Lung (tissue), 12 donors: ENCODE results near the gene FAM222A. TPM values are rescaled to one million over a fixed set of nuclear protein-coding genes. Genes with fewer than 3 reads are reported as not detected.

ENCODE experiments used
- ATAC-seq: fragments of 200-7000 bp; cut with Tn5 transposase; one replicate; pipeline ENCODE4 v1.9.1; 2020; ENCODE audit warnings: moderate number of reproducible peaks; ENCODE audit not compliant: insufficient read depth, low FRiP score
- DNase-seq, 3 donors: peaks; one replicate each; pipeline ENCODE4 v3.0.0-alpha.2; 2013 to 2017
- H3K27ac ChIP-seq, 2 donors: one replicate each; pipeline ENCODE4 v1.5.1; 2013; ENCODE audit warnings: mild to moderate bottlenecking in 2 of 2, moderate library complexity in 2 of 2, control low read depth in 1 of 2, inconsistent platforms in 1 of 2, low read depth in 1 of 2, low read length in 1 of 2
- H3K27me3 ChIP-seq, 3 donors: one replicate each; pipeline ENCODE4 v1.5.1; 2013; ENCODE audit warnings: low read length in 2 of 3; ENCODE audit not compliant: control insufficient read depth in 3 of 3, insufficient read depth in 3 of 3
- H3K36me3 ChIP-seq, 4 donors: one replicate each; pipeline ENCODE4 v1.5.1; 2013; ENCODE audit warnings: low read length in 4 of 4, mild to moderate bottlenecking in 1 of 4, moderate library complexity in 1 of 4; ENCODE audit not compliant: control insufficient read depth in 4 of 4, insufficient read depth in 4 of 4
- H3K4me1 ChIP-seq, 5 donors: one replicate each; pipeline ENCODE4 v1.5.1; 2013; ENCODE audit warnings: low read length in 5 of 5, mild to moderate bottlenecking in 2 of 5, moderate library complexity in 1 of 5; ENCODE audit not compliant: control insufficient read depth in 5 of 5, insufficient read depth in 5 of 5
- H3K4me3 ChIP-seq: one replicate; pipeline ENCODE4 v1.5.1; 2013; ENCODE audit warnings: mild to moderate bottlenecking, control low read depth, moderate library complexity
- H3K9ac ChIP-seq, 2 donors: one replicate each; pipeline ENCODE4 v1.5.1; 2013; ENCODE audit warnings: low read length in 2 of 2, control low read depth in 1 of 2; ENCODE audit not compliant: insufficient read depth in 1 of 2
- H3K9me3 ChIP-seq, 4 donors: one replicate each; pipeline ENCODE4 v1.5.1; 2013; ENCODE audit warnings: low read length in 3 of 4, mild to moderate bottlenecking in 1 of 4, moderate library complexity in 1 of 4; ENCODE audit not compliant: control insufficient read depth in 4 of 4, insufficient read depth in 3 of 4
- CTCF ChIP-seq: IDR thresholded peaks from 2 replicates; pipeline ENCODE4 v1.5.1; 2012; ENCODE audit warnings: mild to moderate bottlenecking; ENCODE audit errors: control extremely low read depth, extremely low read depth
- WGBS, 2 donors: extraction: QIAGEN DNeasy Blood & Tissue Kit; methylation state at CpG; one replicate each; pipeline ENCODE4 v1.1.7; 2013; 5-methylcytosine and 5-hydroxymethylcytosine counted together
- polyA plus RNA-seq, 2 donors: library from polyadenylated mRNA; stranded (reverse); fragments of 200-250 nt; gene quantifications; one replicate each; pipeline ENCODE4 v1.2.1, GENCODE V29; 2013
- total RNA-seq, 2 donors: library from RNA; depleted of rRNA in 1 of 2; stranded (reverse); fragments of >200 nt in 1 of 2; gene quantifications; one replicate each; pipeline ENCODE4 v1.2.1, GENCODE V29; 2014 to 2021
- donor health status: control.
- donor health status: control.
- donor health status: Bipolar disorder and iron deficiency.
- donor health status: healthy.
- donor health status: DM: yes; HTN: yes; CAD: no.

Gene FAM222A
- total and polyA plus RNA-seq, 4 donors = 0.28 to 2.6 (median 1.1) TPM

DNA sequence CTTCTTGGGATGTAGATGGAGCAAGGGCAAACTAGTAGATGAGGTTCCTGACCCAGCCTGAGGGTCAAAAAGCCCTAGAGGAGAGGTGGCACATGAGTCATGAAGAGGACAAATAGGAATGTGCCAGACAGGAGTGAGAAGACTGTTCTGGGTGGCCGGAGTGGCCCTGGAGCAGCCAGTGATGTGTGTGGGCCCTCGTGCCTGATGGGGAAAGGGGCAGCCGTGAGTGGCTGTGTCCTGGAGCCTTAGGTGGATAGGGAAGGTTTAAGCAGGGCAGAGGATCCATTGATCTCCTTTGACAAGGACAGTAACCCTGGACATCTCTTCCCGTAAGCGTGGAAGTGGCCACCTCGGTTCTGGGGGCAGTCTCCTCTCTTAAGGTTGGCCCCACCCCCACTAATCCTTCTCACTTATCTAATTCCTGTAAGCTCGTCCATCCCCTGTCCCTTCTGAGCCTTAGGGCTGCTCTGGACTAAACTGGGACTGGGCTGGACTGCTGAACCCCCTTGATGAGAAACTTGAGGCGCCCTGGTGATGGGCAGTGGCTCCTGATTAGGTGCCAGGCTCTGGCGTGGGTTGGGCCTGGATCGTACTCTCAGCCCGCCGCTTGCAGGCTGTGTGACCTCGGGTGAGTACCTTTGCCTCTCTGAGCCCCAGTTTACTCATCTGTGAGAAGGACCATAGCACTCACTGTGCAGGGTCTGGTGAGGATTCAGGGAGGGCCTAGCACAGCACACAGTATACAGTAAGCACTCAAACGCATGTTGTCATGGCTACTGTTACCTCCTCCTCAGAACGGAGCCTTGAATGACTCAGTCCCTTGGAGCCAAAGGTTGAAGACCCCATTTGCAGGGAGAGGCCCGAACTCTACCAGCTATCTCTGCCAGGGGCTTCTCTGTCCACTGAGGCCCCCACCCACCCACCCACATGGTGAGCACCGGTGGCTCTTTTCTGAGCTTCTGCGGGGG lies 4.0 kb downstream of the FAM222A start:
- DNase-seq = no peak
- Histone ChIP-seq H3K4me1 (peaks cover 0 to 51% (median 21%) of the 10 kb centered on the region in 5 donors), H3K27ac (no peak overlapping the region), H3K36me3 (no peaks in the 10 kb centered on the region), H3K27me3 (peaks cover 0 to 16% (median 4%) of the 10 kb centered on the region in 3 donors), H3K9me3 (no peaks in the 10 kb centered on the region), H3K9ac (no peak overlapping the region), H3K4me3 (no peak overlapping the region)
- ATAC-seq = no peak
- no peak for TF ChIP-seq CTCF
- WGBS, 2 donors = 82% methylated on average over 18 of the region's 18 CpGs

DNA sequence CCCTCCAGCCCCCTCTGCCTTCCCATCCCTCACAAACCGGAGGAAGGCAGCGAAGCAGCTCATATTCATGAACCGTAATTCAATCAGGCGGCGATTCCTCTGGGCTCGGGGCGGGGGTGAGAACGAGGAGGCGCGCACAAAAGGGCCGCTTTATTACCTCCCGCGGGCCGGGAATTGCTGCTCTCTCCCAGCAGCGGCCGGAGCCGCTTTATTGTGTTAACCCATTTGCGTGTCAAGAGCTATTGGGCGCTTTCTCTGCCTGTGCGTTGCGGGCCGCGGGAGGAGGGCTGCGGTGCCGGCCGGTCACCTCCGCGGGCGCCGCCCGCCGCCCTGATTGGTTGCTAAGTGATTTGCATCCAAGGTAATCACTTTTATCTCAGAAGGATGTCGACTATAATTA lies 4.8 kb downstream of the FAM222A start:
- no peak for TF ChIP-seq CTCF
- 21 to 34% methylated on average over 33 of the region's 33 CpGs for whole genome bisulfite sequencing, 2 donors
- no peak overlapping the region for H3K9ac ChIP-seq
- DNase-seq = no peak
- H3K36me3 ChIP-seq = no peaks in the 10 kb centered on the region
- H3K4me3 ChIP-seq = no peak overlapping the region
- no peak overlapping the region for H3K27ac ChIP-seq
- peaks cover 0 to 51% (median 21%) of the 10 kb centered on the region in 5 donors for H3K4me1 ChIP-seq
- ATAC-seq = no peak
- H3K27me3 ChIP-seq = peaks cover 0 to 10% (median 4%) of the 10 kb centered on the region in 3 donors
- no peaks in the 10 kb centered on the region for H3K9me3 ChIP-seq

GRCh38 chr12:109719123-109720022 lies 5.7 kb downstream of the FAM222A start:
- DNase-seq (no peak), ATAC-seq (no peak)
- H3K9me3 ChIP-seq = no peaks in the 10 kb centered on the region
- no peak overlapping the region for H3K4me3 ChIP-seq
- WGBS, 2 donors = 70 to 73% methylated on average over 12 of the region's 12 CpGs
- peaks cover 0 to 51% (median 21%) of the 10 kb centered on the region in 5 donors for H3K4me1 ChIP-seq
- no peaks in the 10 kb centered on the region for H3K36me3 ChIP-seq
- peaks cover 0 to 10% (median 4%) of the 10 kb centered on the region in 3 donors for H3K27me3 ChIP-seq
- no peak overlapping the region for H3K9ac ChIP-seq
- no peak for TF ChIP-seq CTCF
- no peak overlapping the region for H3K27ac ChIP-seq
